ENCODE measurements around the gene CGB5.

CGB5 gene

DNA sequence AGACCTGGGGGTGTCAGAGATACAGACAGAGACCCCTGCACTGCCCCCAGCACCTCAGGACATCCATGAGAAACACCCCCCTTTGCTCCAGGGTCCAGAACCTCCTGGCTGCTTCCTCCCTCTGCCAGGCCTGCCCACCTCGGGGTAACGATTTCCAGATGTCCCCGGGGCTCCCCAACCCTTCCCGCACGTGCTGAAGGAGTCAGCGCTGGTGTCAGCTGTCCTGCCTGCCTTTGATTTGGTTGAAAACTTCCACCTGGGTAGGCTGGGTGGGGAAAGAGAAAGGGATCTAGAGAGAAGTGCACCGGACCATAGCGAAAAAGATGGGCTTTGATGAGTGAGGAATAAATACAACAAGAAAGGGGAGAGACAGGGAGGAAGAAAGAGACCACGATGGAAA is 15.4 kb downstream of the CGB5 start:
- DNase-seq = no peak

DNA sequence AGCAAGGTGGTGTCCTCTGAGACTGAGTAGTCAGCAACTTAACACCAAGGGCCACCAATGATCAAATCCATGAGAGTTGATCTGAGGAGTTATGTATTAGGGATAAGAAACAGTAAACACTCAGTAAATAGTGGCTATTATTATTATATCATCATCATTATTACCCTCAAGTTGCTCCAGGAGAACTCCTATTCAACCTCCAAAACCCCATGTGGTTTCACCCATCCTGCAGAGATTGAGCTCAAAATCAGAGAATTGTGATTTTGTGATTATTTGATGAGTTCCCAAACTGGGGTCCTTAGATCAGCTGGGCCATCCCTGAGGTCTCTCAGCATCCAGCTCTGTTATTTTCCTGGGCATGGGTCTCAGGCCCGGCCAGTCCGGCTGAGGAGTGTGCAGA is 17.4 kb downstream of the CGB5 start:
- DNase-seq = no peak

GRCh38 chr19:49061445-49061844 is 17.8 kb downstream of the CGB5 start:
- no peak for DNase-seq

DNA sequence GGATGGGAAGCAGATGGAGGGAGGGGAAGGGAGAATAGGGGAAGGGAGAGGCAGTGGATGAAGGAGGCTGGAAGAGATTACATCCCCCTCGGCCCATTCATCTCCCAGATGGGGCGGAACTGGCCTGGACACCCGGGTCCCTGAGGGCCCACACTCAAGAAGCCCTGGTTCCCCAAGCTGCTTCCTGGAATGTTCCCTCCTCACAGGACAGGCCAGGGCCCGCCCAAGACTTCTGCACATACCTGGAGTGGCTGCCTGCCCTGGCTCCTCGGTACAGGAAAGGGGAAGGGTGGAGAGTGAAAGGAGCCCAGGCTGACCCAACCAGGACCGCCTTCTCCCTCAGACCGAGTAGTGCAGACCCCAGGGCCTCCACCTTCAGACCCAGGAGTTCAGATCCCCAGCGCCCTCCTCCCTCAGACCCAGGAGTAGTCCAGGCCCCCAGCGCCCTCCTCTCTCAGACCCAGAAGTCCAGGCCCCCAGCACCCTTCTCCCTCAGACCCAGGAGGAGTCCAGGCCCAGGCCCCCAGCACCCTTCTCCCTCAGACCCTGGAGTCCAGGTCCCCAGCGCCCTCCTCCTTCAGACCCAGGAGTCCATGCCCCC is 20.5 kb downstream of the CGB5 start:
- DNase-seq = no peak

GRCh38 chr19:49064768-49065611 is 21.3 kb downstream of the CGB5 start, which contains the start of gene NTF4:
NTF4 (minus strand) TSS chr19:49064818; CDS start chr19:49061997, 2,821 bp downstream.
- DNase-seq = no peak

- no peak for DNase-seq
These were observed 22.4 kb downstream of the CGB5 start for GRCh38 chr19:49065905-49066512.

- DNase-seq = no peak
These were observed 23.9 kb downstream of the CGB5 start for GRCh38 chr19:49067554-49067953.

DNA sequence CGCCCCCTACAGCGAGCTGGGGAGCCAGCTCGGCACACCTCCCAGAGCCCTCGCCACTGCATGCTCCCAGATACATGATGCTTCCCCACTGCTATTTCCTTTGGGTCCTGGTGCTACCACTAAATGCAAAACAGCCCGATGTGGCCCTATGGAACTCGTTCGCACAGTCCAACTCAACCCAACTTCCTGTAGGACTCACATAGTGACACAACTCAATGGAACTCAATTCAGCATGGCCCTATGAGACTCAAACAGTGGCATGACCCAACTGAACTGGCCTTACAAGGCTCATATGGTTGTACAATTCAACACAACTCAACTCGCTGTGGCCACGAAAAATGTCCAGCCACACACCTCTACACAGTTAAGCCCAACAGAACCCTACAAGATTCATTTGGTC is 25.4 kb downstream of the CGB5 start:
- DNase-seq = no peak

GRCh38 chr19:49070416-49070815 is 26.8 kb downstream of the CGB5 start:
- DNase-seq = no peak

DNA sequence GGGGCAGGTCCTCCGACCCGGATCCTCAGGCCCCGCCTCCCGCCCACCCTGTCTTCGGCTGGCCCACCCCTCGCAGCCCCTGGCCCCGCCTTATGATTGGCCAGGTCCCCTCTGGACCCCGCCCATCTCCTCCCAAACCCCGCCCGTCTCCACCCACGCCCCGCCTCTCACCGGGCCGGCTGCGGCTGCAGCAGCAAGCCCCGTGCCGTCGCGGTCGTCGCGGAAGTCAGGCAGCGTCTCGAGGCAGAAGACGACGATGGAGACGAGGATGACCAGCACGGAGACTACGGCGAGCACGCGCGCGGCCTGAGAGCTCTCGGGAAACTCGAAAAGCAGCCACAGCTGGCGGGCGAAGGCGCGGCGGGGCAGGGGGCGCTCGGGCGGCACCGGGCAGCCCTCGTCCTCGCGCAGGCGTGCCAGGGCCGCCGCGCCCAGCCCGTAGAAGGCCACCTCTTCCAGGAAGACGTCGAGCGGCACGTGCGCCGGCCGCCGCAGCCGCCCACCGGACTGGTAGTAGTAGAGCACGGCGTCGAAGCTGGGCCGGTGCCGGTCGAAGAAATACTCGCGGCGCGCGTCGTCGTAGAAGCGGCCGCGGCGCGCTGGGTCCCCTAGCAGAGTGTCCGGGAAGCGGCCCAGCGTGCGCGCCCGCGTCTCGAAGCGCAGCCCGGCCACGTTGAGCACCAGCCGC is 28.4 kb downstream of the CGB5 start:
- DNase-seq = no peak

DNA sequence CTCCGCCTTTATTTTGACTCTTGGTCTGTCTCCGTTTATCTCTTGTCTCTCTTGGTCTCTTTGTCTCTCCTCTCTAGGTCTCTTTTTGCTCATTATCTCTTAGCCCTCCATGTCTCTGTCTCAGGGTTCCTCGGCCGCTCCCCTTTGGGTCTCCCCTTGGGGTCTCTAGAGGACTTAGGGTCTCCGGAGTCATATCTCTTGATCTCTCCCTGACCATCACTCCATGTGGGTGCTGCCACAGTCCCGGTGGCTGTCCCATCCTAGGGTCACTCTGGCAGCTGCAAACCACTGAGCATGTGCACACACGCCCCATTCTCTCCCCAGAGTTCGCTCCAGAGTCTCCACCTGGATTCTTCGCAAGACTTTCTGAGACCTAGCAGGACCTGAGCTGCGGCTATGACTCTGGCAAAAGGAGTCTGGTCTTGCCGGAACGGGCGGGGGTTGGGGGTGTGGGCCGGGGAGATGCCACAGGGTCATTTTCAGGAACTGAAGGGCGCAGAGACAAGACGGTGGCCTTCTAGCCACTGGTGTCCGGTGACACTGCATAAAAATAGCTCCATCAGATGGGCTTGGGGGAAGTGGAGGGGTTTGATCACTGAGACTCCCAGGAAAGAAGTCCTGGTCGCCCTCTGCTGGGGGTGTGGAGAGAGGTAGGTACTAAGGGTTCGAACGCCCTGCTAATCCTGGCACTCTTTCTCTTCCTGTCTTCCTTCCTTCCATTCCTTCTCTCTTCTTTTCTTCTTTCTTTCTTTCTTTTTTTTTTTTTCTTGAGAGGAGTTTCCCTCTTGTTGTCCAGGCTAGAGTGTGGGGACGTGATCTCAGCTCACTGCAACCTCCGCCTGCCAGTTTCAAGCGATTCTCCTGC is 30.1 kb downstream of the CGB5 start:
- no peak for DNase-seq

DNA sequence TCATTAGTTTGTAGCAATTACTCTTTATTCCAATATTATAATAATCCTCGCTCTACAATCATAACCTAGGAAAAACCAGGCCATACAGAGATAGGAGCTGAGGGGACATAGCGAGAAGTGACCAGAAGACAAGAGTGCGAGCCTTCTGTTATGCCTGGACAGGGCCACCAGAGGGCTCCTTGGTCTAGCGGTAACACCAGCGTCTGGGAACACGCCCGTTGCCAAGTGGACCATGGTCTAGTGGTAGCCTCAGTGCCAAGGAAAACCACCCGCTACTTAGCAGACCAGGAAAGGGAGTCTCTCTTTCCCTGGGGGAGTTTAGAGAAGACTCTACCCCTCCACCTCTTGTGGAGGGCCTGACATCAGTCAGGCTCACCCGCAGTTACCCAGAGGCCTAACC is 31.2 kb downstream of the CGB5 start:
- peak; percentile 27 for DNase-seq

- no peak for DNase-seq
These were observed 36.7 kb downstream of the CGB5 start for GRCh38 chr19:49080392-49080791.

- no peak for DNase-seq
These were observed 37.6 kb downstream of the CGB5 start for GRCh38 chr19:49081273-49081672.

- no peak for DNase-seq
These were observed 40.8 kb downstream of the CGB5 start for GRCh38 chr19:49084206-49085019.

DNA sequence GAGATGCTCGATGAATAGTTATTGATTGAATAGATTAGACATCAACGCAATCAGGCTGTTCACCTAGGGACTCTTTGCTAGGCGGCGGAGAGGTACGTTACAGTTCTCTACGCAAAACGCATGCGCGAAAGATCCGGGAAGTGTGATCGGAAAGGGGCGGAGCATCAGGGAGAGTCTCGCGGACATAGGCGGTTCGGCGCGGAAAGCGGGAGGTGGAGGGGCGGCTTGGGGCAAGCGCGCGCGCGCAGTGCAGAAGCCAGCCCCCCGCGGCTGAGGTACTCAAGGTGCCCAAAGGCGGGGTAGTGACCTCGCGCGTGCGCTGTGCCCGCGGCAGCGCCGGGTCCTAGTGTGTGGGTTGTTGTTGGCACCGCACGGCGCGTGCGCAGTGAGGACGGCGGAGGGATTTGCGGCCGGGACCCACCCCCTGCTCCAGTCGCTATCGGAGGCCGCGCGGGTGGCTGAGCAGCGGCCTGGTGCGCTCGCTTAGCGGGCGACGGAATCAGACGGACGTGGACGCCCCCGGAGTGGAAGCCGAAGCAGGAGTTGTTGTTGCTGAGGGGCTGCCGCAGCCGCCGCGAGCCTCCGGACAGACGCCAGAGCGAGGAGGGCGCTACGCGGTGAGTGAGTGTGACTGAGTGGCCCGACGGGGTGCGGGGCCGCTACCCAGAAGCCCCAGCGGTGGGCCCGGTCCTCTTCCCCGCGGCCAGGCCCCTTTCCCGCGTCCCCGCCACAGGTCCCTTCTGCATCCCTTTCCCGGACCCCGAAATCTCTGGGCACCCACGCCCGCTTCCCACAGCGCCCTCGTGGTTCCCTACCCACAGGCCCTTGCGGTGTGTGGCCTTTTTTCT is 41.6 kb downstream of the CGB5 start, which contains the start of gene SNRNP70:
TSS of gene SNRNP70 (plus strand) at position 432 of the 848 bp plus-strand sequence. CDS start 964 bp downstream, outside the sequence.
- peak; percentile 99 for DNase-seq

DNA sequence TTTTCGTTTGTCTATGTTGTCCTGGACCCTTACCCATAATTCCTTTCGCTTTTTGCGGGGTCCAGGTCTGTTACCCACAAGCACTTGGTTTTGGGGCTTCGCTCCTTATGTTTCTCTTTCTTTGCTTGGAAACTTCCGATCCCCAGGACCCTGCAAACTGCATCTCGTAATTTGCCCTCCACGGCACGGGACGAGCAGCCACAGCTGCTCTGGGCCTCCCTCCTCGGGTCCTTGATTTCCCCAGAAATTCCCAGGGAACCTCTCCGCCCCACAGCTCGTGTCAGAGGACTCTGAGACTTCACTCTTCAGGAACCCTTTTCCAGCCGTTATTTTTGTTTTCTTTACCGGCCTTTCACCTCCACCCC is 42.2 kb downstream of the CGB5 start:
- no peak for DNase-seq

- no peak for DNase-seq
These were observed 42.6 kb downstream of the CGB5 start for GRCh38 chr19:49086296-49086695.

GRCh38 chr19:49091391-49092038 is 47.9 kb downstream of the CGB5 start:
- no peak for DNase-seq

DNA sequence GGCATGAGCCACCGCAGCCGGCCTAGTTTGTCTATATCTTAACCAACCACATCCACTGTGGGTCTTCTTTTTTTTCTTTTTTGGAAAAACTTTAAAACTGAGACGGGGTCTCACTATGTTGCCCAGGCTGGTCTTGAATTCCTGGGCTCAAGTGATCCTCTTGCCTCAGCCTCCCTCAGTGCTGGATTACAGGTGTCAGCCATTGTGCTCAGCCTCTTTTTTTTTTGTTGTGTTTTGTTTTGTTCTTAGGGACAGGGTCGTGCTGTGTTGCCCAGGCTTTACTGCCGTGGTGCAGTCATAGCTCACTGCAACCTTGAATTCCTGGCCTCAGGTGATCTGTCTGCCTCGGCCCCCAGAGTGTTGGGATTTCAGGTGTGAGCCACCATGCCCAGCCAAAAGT is 49.0 kb downstream of the CGB5 start:
- no peak for DNase-seq
